Fibroblast of lung (primary cell): ENCODE data around the gene RNF25. TPM values are rescaled to one million over a fixed set of nuclear protein-coding genes. Genes with fewer than 3 reads are reported as not detected.

Experiments
- DNase-seq, 2 donors: peaks; one replicate each; pipeline versions ENCODE4 v3.0.0 to v3.0.0-alpha.2; 2010; ENCODE audit warnings: low read depth in 2 of 2
- H2AFZ ChIP-seq: 2 replicates; pipeline ENCODE4 v1.5.1; 2012; ENCODE audit warnings: low read length, control low read depth, inconsistent platforms
- H3K27ac ChIP-seq: 2 replicates; pipeline ENCODE4 v1.5.1; 2011; ENCODE audit warnings: low read length, control low read depth; ENCODE audit not compliant: insufficient read depth
- H3K27me3 ChIP-seq: 2 replicates; pipeline ENCODE4 v1.5.1; 2011; ENCODE audit warnings: mild to moderate bottlenecking, low read length; ENCODE audit not compliant: control insufficient read depth, insufficient read depth
- H3K36me3 ChIP-seq: 2 replicates; pipeline ENCODE4 v1.5.1; 2011; ENCODE audit warnings: low read length; ENCODE audit not compliant: control insufficient read depth, insufficient read depth
- H3K4me1 ChIP-seq: 2 replicates; pipeline ENCODE4 v1.5.1; 2011; ENCODE audit warnings: low read length; ENCODE audit not compliant: control insufficient read depth, insufficient read depth; ENCODE audit errors: extremely low read depth
- H3K4me2 ChIP-seq: 2 replicates; pipeline ENCODE4 v1.5.1; 2011; ENCODE audit warnings: low read length, control low read depth; ENCODE audit not compliant: insufficient read depth; ENCODE audit errors: extremely low read depth
- H3K4me3 ChIP-seq, 4 experiments: fragments of 200-600 bp in 1 of 4; sonication (generic) in 1 of 4; replicated peaks in 1 of 4; 2 replicates each; pipeline ENCODE4 v1.5.1; 2011 to 2016; ENCODE audit warnings: low read length in 4 of 4, low read depth in 3 of 4, mild to moderate bottlenecking in 3 of 4, control low read depth in 2 of 4, inconsistent platforms in 1 of 4, mixed read lengths in 1 of 4; ENCODE audit not compliant: insufficient read depth in 1 of 4; ENCODE audit errors: control extremely low read depth in 1 of 4
- H3K79me2 ChIP-seq: 2 replicates; pipeline ENCODE4 v1.5.1; 2012; ENCODE audit warnings: mild to moderate bottlenecking, low read length, inconsistent platforms; ENCODE audit not compliant: control insufficient read depth, insufficient read depth
- H3K9ac ChIP-seq: 2 replicates; pipeline ENCODE4 v1.5.1; 2011; ENCODE audit warnings: mild to moderate bottlenecking, low read length, control low read depth; ENCODE audit not compliant: insufficient read depth
- H3K9me3 ChIP-seq: 2 replicates; pipeline ENCODE4 v1.5.1; 2012; ENCODE audit warnings: low read depth, low read length; ENCODE audit not compliant: control insufficient read depth, insufficient read depth
- H4K20me1 ChIP-seq: 2 replicates; pipeline ENCODE4 v1.5.1; 2011; ENCODE audit warnings: low read length; ENCODE audit not compliant: control insufficient read depth, insufficient read depth; ENCODE audit errors: extremely low read depth
- EZH2 ChIP-seq: IDR thresholded peaks from 2 replicates; pipeline ENCODE4 v1.5.1; 2012; ENCODE audit warnings: low read length, control low read depth, mild to moderate bottlenecking; ENCODE audit errors: missing control alignments
- polyA plus RNA-seq, 2 donors: library from polyadenylated mRNA; depleted of rRNA in 1 of 2; stranded (reverse) in 1 of 2; unstranded in 1 of 2; fragments of >200 nt; gene quantifications; 2 replicates each; pipeline ENCODE4 v1.2.1, GENCODE V29; 2011 to 2012; ENCODE audit warnings: missing spikeins in 1 of 2
- total RNA-seq: library from RNA; depleted of rRNA; stranded (reverse); fragments of >200 nt; gene quantifications from 2 replicates; pipeline ENCODE4 v1.2.1, GENCODE V29; 2014
- TF ChIP-seq, protein P1 (sequence below), 2 donors: IDR thresholded peaks in 1 of 2; conservative IDR thresholded peaks in 1 of 2; 1 replicate in 1 of 2; 2 replicates in 1 of 2; pipeline ENCODE4 v1.5.1; 2011 to 2012; ENCODE audit warnings: low read length in 2 of 2, control low read depth in 1 of 2, inconsistent platforms in 1 of 2, low read depth in 1 of 2, mild to moderate bottlenecking in 1 of 2

Gene RNF25
- total and polyA plus RNA-seq, 2 donors (not counting 1 experiment from before 2014, with no cell fraction given): 39.1 to 42.1 TPM

DNA sequence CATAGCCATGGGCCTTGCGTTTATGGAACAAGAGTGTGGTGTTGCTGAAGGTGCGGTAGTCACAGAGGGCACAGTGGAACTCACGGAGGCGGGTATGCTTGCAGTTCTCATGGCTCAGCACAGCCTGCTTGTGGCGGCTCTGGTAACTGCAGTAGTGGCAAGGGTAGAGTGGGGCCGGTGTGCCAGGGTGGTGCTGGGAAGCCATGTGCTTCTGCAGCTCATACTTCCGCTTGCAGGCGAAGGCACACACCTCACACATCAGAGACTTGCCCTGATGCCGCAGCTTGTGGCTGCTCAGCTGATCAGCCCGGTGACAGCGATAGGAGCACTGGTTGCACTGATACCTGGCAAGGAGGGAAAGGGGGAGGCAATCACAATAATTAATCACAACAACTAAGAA lies 27.1 kb downstream of the RNF25 start:
- H3K4me3 ChIP-seq: no peak overlapping the region
- H3K36me3 ChIP-seq: peaks cover 19% of the 10 kb centered on the region
- TF ChIP-seq EZH2: no peak
- TF ChIP-seq, protein P1, sequence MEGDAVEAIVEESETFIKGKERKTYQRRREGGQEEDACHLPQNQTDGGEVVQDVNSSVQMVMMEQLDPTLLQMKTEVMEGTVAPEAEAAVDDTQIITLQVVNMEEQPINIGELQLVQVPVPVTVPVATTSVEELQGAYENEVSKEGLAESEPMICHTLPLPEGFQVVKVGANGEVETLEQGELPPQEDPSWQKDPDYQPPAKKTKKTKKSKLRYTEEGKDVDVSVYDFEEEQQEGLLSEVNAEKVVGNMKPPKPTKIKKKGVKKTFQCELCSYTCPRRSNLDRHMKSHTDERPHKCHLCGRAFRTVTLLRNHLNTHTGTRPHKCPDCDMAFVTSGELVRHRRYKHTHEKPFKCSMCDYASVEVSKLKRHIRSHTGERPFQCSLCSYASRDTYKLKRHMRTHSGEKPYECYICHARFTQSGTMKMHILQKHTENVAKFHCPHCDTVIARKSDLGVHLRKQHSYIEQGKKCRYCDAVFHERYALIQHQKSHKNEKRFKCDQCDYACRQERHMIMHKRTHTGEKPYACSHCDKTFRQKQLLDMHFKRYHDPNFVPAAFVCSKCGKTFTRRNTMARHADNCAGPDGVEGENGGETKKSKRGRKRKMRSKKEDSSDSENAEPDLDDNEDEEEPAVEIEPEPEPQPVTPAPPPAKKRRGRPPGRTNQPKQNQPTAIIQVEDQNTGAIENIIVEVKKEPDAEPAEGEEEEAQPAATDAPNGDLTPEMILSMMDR (conservative IDR thresholded peaks at IDR 0.05 in 1 of 2, IDR thresholded peaks at IDR 0.05 in 1 of 2; ENCODE audit: low read depth in 1 of 2, low read length in 2 of 2): no peak
- peak overlapping the region; percentile 48 for H3K27ac ChIP-seq
- H4K20me1 ChIP-seq: no peaks in the 10 kb centered on the region
- H3K4me1 ChIP-seq: no peaks in the 10 kb centered on the region
- H3K9me3 ChIP-seq: no peaks in the 10 kb centered on the region
- H3K79me2 ChIP-seq: no peaks in the 10 kb centered on the region
- no peak for DNase-seq
- no peak overlapping the region for H3K4me2 ChIP-seq
- no peak overlapping the region for H3K9ac ChIP-seq
- no peaks in the 10 kb centered on the region for H3K27me3 ChIP-seq
- H2AFZ ChIP-seq: no peak overlapping the region

DNA sequence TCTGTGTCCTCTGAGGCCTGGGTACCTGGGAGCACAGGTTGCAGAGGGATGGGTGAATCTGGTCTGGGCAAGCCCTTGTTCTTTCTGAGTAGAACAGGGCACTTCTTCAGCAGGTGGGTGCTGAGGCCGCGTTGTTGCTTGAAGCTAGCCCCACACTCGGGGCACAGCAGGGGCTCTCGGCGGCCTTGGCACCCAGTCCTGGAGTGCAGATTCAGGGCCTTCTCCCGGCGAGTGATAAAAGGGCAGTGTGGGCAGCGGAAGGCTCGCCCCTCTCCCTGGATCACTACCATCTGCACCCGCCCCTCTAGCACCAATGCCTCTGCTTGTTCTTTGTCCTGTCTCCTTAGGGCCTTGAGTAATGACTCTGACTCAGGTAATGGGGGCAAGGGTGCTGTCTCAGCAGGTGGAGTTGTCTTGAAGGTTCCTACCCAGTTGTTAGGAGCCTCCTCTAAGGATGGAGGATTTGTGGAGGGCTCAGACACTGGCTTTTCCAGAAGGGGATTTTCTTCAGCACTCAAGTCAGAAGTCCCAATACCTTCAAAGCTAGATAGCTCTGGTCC lies 28.0 kb downstream of the RNF25 start:
- Histone ChIP-seq H3K9ac (no peak overlapping the region), H3K4me3 (no peak overlapping the region)
- DNase-seq: no peak

DNA sequence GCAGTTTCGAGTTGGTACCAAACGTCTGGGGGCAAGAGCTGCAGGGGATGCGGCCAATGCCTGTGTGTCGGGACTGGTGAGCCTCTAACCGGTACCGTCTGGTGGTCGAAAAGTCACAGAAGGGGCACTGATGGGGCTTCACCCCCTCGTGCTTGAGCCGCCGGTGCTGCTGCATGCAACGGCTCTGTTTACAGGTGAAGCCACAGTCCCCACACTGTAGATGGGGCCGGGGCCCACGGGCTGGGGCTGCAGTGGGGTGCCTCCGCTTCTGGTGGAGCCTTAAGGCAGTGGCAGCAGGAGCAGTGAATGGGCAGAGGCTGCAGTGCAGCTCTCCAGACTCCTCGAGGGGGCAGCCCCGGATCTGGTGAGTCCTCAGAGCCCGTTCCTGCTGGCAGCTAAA lies 29.0 kb downstream of the RNF25 start:
- Histone ChIP-seq H3K79me2 (no peaks in the 10 kb centered on the region), H3K27ac (no peak overlapping the region), H3K4me3 (no peak overlapping the region), H4K20me1 (no peaks in the 10 kb centered on the region), H2AFZ (no peak overlapping the region), H3K27me3 (no peaks in the 10 kb centered on the region), H3K4me1 (no peaks in the 10 kb centered on the region), H3K9me3 (no peaks in the 10 kb centered on the region), H3K9ac (no peak overlapping the region), H3K4me2 (no peak overlapping the region), H3K36me3 (peaks cover 16% of the 10 kb centered on the region)
- no peak for DNase-seq
- TF ChIP-seq, protein P1 (conservative IDR thresholded peaks at IDR 0.05 in 1 of 2, IDR thresholded peaks at IDR 0.05 in 1 of 2; ENCODE audit: low read depth in 1 of 2, low read length in 2 of 2): no peak
- TF ChIP-seq EZH2: no peak

More for the DNA sequence above, 28.0 kb downstream of the RNF25 start:
- Histone ChIP-seq H3K79me2 (no peaks in the 10 kb centered on the region), H4K20me1 (no peaks in the 10 kb centered on the region), H3K9me3 (no peaks in the 10 kb centered on the region), H3K4me2 (no peak overlapping the region), H3K27me3 (no peaks in the 10 kb centered on the region), H3K36me3 (peaks cover 19% of the 10 kb centered on the region), H3K4me1 (no peaks in the 10 kb centered on the region), H3K27ac (no peak overlapping the region), H2AFZ (no peak overlapping the region)
- TF ChIP-seq, protein P1 (conservative IDR thresholded peaks at IDR 0.05 in 1 of 2, IDR thresholded peaks at IDR 0.05 in 1 of 2; ENCODE audit: low read depth in 1 of 2, low read length in 2 of 2): no peak
- no peak for TF ChIP-seq EZH2
